Measurements from ENCODE around the gene TICRR.

TICRR gene

DNA sequence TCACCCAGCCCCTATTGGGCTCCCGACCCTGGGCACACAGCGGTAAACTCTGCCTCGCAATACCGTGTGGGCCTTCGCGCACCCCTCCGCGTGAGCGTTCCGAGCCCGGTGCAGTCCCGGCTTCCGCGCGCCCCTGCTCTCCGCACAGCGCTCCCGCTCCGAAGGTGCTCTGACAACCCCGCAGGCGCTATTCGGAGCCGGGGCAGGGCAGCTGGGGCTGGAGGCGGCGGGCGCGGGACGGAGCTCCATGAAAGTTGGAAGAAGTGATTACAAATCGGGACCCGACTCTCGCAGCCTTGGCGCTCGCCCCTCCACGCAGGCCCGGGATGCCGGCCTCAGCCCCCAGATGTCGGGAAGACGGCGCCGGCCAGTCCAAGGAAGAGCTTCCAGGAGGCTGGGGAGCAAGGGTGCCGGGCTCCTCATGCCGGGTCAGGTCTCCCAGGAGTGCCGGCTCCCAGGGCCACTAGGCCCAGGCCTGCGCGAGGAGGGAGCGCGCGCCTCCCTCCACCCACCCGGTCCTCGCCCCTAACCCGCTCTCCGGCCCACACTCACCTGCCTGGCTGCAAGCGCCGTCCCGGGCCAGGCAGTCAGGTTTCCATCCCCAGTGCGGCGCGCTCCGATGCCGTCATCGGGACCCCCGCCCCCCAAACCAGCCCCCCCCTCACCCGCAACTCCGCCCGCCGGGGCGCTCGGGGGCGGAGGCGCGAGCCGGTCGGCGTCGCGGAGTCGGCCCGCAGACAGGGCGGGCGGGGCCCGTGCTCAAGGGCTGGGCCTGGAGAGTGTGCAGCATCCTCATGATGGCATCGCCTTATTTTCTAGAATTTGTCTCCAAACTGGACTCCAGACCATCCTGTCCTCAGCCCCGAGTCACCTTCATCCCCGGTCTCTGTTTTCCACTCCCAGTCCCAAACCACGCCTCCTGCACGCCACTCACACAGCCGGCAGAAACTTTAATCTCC is 79.9 kb downstream of the TICRR start, which contains the start of gene KIF7:
Gene KIF7, minus strand, starts transcription at position 621 of the 959 bp plus-strand sequence. CDS start 2,537 bp downstream, outside the sequence.
- DNase-seq (ENCODE audit: low spot score) = no peak

DNA sequence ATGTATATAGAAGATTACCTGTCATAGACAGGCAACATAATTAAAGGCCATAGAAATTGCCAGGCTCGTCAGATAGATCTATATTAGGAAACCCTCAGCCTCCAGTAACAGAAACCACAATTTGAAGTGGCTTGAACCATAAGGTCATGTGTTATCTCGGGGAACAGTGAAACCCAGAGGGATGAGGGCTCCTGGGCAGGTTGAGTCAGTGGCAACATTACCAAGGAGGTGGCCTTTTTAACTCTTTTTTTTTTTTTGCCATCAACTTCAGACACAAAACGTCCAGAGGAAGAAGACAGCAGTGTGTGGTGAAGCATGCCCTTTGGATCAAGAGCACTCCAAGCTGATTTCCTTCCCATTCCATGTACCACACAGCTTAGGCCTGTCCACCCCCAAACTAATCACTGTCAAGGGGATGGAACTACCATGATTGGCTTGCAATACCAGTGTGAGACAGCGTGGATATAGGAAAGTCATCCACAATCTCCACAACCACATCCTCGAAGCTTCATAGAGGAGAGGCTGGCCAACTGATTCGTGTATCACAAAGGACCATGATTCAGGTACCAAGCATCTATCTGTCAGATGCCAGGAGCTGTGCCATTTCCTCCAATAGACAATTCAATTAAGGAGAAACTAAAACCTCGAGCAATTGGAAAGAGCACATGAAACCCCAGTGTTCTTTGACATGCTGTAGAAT is 81.0 kb downstream of the TICRR start:
- no peak for DNase-seq (ENCODE audit: low spot score)

DNA sequence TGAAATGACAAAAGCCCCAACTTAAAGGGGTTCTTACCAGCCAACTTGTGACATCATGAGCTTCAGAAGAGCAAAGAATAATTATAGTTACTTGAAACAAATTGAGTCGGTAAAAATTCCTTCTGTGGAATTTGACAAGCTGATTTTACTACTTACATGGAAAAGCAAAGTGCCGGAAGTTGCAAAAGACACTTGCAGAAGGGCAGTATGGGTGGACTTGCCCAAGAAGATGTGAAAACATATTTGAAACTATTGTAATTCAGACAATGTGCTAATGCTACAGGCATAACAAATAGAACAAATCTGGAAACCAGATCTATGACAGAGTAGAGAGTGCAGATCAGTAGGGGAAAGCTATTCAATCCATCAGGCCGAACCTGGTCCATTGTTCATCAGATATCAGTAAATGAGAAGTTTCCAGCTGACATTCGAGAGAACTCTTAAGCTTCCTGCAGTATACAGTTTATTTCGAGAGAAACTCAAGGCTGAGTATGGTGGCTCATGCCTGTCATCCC is 82.5 kb downstream of the TICRR start:
- DNase-seq (ENCODE audit: low spot score) = no peak

DNA sequence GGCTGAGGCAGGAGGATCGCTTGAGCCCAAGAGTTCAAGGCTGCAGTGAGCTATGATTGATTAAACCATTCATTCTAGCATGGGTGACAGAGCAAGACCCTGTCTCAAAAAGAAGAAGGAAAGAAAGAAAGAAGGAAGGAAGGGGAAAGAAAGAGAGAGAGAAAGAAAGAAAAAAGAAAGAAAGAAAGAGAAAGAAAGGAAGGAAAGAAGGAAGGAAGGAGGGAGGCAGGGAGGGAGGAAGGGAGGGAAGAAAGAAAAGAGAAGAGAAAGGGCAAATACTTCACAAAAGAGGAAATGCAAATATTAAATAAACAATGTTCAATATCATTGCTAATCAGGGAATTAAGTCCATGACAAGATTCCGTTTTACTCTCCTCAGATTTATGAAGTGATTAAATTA is 84.0 kb downstream of the TICRR start:
- DNase-seq (ENCODE audit: low spot score) = no peak

DNA sequence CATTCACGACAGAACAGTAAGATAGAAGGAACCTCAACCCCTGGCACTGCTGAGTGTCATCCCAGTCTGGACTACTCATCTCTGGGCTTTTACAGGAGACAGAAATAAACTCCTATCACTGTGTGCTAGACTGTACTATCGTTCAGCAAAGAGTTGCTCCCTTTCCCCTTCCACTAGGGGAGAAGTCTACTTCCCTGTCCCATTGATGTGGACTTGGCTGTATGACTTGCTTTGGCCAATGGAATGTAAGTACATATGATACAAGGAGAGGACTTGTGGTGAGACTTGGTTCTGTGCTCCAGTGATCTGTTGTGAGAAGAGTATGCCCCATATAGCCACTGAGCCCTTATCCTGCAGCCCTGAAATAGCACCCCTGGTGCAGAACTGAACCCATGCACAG is 85.3 kb downstream of the TICRR start:
- no peak for DNase-seq (ENCODE audit: low spot score)

DNA sequence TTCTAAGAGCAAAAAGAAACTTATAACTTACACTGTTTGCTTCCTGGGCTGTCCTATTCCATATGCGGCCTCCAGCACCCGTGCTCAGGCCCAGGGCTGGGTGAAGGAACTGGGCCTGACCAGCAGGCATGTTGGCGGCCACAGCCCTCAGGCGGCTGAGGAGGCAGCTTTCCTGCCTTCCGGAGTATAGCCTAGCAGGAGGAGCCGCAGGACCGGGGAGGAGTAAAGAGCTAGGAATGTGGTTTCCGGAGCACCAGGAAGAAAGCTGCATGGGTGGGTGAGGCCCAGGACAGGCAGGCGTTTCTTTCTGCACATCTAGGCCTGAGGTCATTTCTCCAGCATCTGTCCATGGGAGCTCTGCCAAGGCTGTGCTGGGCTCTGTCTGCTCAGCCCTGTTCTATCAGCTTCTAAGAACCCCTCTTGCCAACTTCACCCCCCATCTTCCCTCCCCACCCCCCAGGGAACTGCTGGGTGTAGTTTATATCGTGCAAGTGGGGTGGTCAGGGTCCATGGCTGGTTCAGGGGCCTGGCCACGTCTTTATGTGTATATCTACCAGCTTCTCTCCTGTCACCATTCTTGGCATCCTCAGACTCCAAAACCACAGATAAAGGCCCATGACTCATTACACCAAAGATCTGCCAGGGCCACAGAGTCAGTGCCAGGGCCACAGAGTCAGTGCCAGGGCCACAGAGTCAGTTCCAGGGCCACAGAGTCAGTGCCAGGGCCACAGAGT is 87.8 kb downstream of the TICRR start:
- no peak for DNase-seq (ENCODE audit: low spot score)

DNA sequence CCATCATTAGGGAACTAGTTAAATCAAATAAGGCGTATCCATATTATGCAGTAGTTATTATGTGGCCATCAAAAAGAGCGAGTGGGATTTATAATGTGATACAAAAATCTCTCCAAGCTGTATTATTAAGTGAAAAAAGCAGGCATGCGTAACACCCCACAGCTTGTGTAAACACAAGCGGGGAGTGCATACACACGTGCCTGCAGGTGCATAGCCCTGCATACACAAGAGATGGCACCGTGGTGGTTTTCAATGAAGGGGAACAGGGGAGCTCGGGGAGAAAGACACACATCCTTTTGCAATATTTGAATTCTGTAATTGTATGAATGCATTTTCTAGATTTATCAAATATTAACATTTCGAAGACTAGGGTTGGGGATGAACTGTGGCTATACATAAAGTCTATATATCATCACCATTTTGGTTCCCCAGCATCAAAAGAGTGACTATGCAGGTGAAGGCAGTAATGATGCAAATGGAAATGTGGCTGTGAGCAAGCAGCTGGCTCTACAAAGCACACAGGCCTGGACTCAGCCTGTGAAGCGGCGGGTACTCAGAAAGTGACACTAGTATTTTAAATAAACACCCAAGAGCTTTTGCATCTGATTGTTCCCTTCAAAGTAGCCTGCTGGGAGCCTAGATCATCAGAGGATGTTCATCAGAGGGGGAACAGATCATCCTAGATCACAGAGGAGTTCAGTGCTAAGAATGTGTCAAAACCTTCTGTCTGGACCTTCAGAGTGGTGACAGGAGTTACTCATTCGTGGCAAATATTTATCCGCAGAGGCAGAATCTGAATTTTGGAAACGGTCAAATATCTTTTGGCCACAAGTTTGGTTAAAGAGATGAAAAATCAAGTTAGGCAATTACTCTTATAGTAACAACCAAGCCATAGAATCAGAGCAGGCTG is 89.4 kb downstream of the TICRR start:
- DNase-seq (ENCODE audit: low spot score) = no peak

DNA sequence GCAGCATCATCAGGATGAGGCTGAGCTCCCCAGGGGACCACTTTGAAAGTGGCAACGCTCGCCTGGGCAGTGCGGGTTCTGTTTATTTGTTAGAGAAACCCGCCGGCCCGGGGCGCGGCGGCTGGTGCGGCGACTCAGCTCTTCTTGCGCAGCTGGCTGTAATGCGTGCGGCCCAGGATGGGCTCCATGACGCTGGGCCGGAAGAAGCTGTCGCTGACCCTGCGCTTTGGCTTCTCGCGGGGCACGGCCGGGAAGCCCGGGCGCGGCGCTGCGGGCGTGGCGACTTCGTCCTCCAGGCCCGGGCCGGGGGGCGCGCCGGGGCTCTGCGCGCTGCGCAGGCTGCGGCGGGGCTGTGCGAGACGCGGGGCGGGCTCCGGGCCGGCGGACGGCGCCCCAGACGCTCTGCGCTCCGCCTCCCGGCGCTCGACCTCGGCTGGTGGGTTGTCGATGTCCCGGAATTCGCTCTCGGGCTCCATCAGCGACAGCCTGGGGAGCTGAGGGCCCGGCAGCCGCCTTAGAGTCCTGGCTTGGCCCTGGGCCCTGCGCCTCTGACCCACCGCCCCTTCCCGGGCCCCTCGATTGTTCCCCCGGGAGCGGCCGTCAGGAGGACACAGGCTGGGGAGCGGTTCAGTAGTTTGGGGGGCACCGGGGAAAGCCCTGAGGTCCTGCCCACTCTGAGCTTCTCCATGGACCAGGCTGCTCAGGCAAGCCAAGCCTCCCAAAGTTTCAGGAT is 90.3 kb downstream of the TICRR start:
- DNase-seq (ENCODE audit: low spot score) = no peak

DNA sequence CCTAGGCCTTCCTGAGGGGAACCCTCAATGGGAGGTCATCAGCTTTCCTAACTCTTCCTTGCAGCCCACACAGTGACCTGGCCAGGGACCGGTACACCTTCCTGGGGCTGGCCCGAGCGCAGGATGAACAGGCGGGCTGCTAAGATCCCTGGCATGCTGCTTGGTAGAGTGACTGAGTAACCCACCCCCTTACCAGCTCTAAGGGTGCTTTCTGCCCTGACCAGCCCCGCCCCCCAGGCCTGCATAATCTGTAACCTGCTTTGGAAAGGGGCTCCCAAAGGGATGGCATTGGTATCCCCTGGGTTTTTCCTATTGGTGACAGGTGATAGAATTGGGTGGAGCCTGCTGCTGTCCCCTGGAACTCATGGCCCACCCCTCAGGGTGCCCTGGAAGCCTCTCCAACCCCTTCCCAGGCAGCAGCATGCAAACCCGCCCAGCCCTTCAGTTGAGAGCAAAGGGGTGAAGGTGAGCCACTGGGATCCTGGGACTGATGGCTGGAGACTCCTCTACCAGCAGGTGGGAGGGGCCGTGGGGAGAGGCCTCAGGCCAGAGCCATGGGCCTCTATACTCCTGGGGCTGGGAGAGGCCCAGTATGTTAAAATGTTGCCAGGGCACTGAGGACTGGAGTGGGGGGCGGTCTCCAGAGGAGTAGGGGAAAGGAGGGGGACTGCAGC is 91.1 kb downstream of the TICRR start:
- DNase-seq (ENCODE audit: low spot score) = no peak

DNA sequence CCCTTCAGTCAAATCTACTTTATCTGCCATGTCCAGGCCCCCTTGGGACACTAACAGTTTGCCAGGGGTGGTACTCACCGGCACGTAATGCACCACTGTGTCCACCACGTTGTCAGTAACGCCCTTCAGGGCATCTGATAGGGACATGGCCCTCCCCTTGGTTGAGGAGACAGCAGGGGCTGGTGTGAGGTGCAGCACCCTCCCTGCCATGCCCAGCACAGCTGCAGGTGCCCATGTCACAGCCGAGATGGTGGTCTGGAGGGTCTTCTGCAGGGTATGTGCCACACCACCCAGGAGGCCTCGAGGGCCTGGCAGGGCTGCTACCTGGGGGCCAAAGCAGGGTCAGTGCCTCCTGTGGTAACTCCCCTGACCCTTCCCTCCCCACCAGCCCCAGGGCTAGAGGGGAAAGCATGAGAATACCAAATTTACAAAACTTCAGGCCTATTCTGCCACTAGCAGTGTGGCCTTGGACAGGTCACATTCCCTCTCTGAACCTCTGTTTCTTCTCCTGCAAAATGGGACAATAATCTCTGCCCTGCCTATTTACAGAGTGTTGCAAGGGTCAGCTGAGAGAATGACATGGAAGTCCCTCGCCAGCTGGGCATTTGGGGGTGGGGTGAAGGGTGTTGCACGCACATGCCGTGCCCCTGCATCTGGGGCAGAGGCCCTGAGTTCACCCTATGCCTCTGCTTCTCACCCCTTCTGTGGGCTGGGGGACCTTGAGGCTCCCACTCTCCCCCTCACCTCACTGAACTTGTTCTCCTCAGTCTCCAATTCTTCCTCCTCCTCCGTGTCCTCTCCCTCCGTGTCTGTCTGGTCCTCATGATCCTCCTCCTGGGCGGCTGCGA is 91.8 kb downstream of the TICRR start:
- DNase-seq (ENCODE audit: low spot score) = no peak

DNA sequence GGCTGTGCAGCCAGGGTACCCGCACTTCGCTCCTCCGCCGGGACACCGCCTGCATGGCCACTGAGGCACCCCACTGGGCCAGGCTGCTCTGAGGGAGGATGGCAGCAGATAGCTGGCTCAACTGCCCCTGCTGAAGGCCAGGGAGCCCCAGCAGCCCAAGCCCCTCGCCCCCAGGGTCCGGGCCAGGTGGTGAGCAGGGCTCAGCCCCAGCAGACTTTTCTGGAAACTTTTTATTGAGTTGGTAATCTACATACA is 92.4 kb downstream of the TICRR start:
- DNase-seq (ENCODE audit: low spot score) = no peak

DNA sequence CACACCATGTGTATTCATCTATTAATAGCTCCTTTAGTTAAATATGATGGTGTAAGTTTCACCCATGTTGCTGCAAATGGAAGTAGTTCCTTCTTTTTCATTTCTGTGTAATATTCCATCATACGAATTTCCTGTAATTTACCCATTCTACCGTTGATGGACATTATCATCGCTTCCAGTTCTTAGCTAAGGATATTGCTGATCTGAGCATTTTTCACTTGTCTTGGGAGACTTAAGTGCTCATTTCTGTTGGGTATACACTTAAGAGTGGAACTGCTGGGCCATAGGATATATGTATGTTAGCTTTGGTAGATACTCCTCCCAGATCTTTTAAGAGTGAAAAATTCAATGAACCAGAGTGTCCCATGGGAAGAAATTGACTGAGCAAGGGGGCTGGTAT is 92.9 kb downstream of the TICRR start:
- DNase-seq (ENCODE audit: low spot score) = no peak

DNA sequence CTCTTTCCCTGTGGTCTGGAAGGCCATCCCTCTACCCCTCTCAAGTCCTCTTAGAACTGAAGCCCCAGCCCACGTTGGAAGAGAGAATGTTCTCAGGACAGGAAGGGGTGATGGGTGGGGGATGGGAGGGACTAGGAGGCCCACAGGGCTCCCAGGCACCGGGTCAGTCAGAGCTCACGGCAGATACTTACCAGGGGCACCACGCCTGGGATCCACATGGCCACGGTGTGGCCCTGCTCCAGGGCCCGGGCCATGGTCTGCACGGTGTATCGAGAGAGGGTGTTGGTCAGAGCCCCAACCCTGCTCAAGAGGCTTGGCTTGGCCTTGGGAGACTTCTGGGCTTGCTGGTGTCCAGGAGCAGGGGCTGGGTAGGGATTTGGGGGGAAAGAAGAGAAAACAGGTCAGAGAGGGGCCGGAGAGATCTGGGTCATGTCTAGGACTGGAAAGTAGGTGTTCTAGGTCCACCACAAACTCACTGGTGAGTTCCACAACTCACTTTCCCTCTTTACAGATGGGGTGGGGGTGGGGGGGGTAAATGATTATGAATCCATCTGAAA is 94.1 kb downstream of the TICRR start:
- DNase-seq (ENCODE audit: low spot score) = no peak

DNA sequence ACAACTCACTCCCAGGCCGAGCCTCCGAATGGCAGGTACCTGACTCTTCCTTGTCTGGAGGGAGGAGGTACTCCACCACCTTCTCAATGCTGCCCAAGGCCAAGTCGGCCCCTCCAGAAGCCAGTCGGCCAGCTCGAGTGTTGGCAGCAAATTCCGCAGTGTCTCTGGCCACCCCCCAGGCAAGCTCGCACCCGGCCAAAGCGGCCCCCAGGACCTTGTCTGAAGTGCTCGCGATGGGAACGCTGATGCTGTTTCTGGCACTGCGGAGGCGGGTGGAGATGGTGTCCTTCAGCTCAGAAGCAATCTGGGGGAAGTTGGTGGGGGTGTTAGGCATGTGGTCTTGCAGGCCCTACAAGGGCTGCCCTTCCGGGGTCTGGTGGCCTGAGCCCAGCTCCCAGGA is 94.7 kb downstream of the TICRR start:
- no peak for DNase-seq (ENCODE audit: low spot score)

DNA sequence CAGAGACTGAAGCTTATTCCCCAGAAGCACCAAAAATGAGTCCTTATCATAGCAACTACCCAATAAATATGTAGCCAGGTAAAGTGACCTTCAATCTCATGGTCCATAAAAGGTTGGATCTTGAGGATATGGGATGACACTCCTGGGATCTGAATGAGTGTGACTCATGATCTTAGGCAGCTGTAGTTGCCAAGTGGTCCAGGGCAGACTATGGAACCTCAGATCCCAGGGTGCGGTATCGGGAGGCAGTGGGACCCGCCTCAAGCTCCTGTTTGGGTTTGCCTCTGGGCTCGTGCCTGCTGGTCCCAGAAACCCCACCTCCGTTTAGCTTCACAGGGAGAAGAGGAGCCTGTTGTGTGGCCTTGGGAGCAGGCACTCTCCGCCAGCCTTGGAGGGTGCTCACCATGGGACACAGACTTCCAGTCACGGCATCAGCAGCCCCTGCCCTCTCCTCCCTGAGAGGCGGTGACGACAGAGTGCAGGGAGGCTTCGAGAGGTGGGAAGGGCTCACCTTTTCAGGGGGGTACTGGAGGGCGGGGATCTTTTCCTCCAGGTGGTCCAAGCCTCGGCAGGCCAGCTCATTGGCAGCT is 95.8 kb downstream of the TICRR start:
- DNase-seq (ENCODE audit: low spot score) = no peak

DNA sequence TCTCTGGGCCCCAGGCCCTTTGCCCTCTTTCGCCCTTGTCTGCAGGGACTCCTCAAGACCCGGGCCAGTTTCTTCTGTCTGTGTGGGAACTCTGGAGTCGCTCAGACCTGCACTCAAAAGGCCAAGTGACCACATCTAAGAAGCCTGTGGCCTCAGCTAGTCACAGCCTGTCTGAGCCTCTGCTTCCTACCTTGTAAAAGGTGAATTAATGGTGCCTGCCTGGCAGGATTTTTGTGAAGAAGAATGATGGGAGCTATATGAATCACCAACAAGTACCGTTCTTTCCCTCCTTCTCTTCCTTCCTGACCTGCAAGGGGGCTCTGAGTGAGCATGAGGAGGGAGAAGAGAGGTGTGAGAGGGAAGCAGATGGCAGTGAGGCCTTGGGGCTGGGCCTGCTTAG is 96.4 kb downstream of the TICRR start:
- DNase-seq (ENCODE audit: low spot score) = no peak

DNA sequence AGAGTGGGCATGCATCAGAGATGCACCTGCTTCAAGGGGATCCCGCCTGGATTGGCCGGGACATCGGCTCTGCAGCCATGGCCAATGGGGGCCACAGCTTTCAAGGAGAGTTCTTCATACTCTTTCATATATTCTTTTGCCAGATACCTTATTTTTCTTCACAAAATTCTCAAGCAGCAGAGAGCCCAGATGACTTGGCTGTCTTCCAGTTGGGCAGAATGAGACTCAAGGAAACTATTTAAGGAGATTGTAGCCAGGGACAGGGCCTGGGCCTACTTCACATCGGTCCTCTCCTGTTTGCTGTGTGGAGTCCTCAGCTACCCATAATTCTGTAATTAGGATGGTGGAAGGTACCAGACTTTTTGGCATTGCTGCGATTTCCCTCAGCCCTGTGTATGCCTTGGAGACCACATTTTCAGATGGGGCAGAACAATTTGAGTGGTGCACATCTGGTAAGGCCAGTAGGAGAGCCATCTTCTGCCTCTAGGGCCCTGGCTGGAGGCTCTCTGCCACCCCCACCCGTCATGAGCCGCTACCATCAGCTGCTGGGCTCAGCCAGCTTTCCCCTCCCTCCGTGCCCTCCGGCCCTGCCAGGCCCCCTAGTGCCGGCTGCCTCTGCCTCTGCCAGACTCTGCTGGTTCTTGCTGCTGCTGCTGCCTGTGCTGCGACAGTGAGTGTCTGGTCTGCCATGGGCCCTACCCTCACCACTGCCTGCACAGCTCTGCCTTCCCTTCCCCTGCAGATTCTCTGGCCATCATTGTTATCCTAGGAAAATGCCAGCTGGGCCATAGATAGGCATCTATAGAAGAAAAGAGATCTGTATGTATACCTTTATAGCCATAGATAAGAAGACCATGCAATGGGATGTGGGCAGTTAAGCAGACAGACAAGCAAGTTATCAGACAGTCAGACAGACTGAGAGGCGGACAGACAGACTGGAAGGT is 97.2 kb downstream of the TICRR start:
- DNase-seq (ENCODE audit: low spot score) = no peak

DNA sequence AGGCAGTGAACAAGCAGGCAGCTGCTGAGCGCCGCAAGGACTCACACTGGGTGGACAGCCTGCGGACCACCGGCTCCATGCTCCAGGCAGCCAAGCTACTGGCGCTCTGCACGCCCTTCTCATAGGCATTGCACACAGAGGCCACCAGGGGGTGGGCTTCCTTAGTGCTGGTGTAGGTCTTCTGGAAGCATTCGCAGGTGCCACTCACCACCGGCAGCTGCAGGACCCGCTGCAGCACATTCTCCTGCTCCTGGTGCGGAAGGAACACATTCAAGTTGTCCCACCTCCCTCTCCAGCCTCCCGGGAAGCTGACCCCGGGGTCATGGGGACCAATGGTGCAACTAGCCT is 97.9 kb downstream of the TICRR start:
- DNase-seq (ENCODE audit: low spot score) = no peak

Measured in globus pallidus (tissue), 1 donor.